ENCODE results near the gene CFLAR. TPM values are rescaled to one million over a fixed set of nuclear protein-coding genes. Genes with fewer than 3 reads are reported as not detected.
"Not testable (repeated sequence)": the region's sequence is repeated elsewhere in the genome, so short reads cannot be mapped to it uniquely, and the experiment has no call there.

The CFLAR gene
- polyA plus RNA-seq, 6 donors from 2014 or later: 12.8 to 53.3 (median 46.8) TPM

DNA sequence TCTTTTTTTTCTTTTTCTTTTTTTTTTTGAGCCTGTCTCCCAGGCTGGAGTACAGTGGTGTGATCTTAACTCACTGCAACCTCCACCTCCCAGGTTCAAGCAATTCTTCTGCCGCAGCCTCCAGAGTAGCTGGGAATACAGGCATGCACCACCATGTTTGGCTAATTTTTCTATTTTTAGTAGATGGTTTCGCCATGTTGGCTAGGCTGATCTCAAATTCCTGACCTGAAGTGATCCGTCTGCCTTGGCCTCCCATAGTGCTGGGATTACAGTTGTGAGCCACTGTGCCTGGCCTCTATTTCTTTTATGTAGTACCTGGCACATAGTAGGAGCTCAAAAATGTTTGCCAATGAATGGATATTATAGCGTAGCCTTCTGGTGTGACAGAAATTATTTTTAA is 6.8 kb upstream of the CFLAR start:
- DNase-seq: no peak
- peaks cover 12 to 15% of the 10 kb centered on the region in 2 donors for H3K36me3 Mint-ChIP-seq
- ATAC-seq (ENCODE audit: low read depth in 2 of 2): no peak
- H3K27ac Mint-ChIP-seq: no peak overlapping the region
- no peaks in the 10 kb centered on the region for H3K27me3 Mint-ChIP-seq
- no peak overlapping the region for H3K4me3 Mint-ChIP-seq
- peaks cover 8 to 14% (median 12%) of the 10 kb centered on the region in 3 donors for H3K4me1 Mint-ChIP-seq
- H3K9me3 Mint-ChIP-seq: no peaks in the 10 kb centered on the region

- DNase-seq (no peak), ATAC-seq (ENCODE audit: low read depth in 2 of 2) (no peak)
- Mint-ChIP-seq H3K27ac (no peak overlapping the region), H3K27me3 (no peaks in the 10 kb centered on the region), H3K36me3 (peaks cover 12 to 13% of the 10 kb centered on the region in 2 donors), H3K4me3 (no peak overlapping the region), H3K4me1 (peaks cover 15 to 29% (median 18%) of the 10 kb centered on the region in 3 donors), H3K9me3 (no peaks in the 10 kb centered on the region)
Observed at GRCh38 chr2:201110615-201111014, 5.3 kb upstream of the CFLAR start.

- Mint-ChIP-seq H3K27ac (no peak overlapping the region), H3K36me3 (peaks cover 8% of the 10 kb centered on the region in 2 donors), H3K9me3 (no peaks in the 10 kb centered on the region), H3K4me3 (no peak overlapping the region), H3K4me1 (peaks cover 15 to 33% (median 20%) of the 10 kb centered on the region in 3 donors), H3K27me3 (no peaks in the 10 kb centered on the region)
- no peak for ATAC-seq (ENCODE audit: low read depth in 2 of 2)
- no peak for DNase-seq
Observed at GRCh38 chr2:201111096-201111495, 4.9 kb upstream of the CFLAR start.

GRCh38 chr2:201114350-201114749 is 1.6 kb upstream of the CFLAR start:
- Mint-ChIP-seq H3K27me3 (no peaks in the 10 kb centered on the region), H3K4me3 (peak overlapping the region; percentile 84 to 100 (median 99)), H3K4me1 (peaks cover 33 to 60% (median 46%) of the 10 kb centered on the region in 3 donors), H3K27ac (peak overlapping the region in 5 of 6 donors; percentile 33 to 98 (median 69)), H3K36me3 (no peaks in the 10 kb centered on the region), H3K9me3 (no peaks in the 10 kb centered on the region)
- no peak for ATAC-seq (ENCODE audit: low read depth in 2 of 2)
- DNase-seq: no peak

DNA sequence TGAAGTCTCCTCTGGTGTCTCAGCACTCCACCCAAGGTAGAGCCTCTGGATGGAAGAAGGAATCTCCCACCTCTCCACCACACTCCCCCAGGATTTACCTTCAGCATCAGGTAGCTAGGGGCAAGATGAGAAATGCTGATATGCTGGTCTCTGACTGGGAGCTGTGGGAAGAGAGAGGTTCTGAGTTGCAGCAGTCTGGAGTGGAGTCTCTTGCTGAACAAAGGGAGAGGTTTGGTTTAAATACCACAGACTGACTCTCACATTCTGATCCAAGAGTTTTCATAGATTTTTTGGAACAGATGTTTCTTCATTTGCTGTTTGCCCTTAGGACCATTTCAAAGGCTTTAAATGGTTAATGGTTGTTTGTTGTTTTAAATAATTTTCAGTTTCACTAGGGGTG is 1.1 kb upstream of the CFLAR start:
- Mint-ChIP-seq H3K36me3 (no peaks in the 10 kb centered on the region), H3K4me1 (peaks cover 35 to 65% (median 50%) of the 10 kb centered on the region in 3 donors), H3K9me3 (no peaks in the 10 kb centered on the region), H3K27me3 (no peaks in the 10 kb centered on the region), H3K27ac (peak overlapping the region; percentile 33 to 99 (median 98)), H3K4me3 (peak overlapping the region; percentile 89 to 100 (median 99))
- no peak for DNase-seq
- ATAC-seq (ENCODE audit: low read depth in 2 of 2): no peak

DNA sequence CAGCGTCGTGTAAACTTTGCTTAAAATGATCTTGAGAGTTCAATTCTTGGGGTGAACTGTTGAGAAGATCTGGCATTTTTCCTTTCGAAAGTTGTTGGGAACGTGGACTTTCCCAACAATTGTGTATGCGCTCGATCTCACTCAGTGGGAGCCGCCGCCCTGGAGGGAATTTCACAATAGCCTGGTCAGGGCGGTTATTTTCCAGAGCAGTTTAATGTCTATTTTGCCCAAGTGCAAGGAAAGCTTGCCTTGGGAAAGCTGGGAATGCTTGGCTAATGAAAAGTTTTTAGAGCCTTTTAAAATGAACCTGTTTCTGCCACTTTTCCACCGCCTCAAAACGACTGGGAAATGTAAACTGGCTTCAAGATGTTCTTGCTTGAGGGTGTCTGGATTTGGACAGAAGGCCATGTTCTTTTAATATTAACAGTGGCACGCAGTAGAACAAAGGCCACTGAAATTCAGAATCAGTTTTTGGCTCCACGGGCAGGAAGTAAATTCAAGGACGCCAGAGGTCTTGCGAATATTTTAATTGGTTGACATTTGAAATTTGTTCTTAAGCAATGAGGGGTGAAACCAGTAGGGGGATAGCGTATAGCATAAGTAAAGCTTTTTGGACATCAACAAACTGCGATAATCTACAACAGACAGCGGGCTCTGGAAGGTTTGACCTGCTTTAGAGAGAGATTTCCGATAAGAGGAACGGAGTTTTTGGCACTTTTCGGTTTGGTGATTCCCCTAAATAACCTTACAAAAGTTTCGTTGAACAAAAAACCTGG is 1.2 kb downstream of the CFLAR start:
- peak; percentile 24 to 31 for ATAC-seq (ENCODE audit: low read depth in 2 of 2)
- Mint-ChIP-seq H3K36me3 (no peaks in the 10 kb centered on the region), H3K4me1 (peaks cover 46 to 81% (median 71%) of the 10 kb centered on the region in 3 donors), H3K27me3 (no peaks in the 10 kb centered on the region), H3K27ac (peak overlapping the region; percentile 98 to 100 (median 99)), H3K9me3 (no peaks in the 10 kb centered on the region), H3K4me3 (peak overlapping the region; percentile 89 to 100 (median 99))
- DNase-seq: peak; percentile 67

DNA sequence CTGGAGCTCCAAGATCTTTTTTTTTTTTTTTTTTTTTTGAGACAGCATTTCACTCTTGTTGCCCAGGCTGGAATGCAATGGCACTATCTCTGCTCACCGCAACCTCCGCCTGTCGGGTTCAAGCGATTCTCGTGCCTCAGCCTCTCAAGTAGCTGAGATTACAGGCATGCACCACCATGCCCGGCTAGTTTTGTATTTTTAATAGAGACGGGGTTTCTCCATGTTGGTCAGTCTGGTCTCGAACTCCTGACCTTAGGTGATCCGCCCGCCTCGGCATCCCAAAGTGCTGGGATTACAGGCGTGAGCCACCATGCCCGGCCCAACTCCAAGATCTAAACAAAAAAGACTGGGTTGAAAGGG is 1.8 kb downstream of the CFLAR start:
- ATAC-seq (ENCODE audit: low read depth in 2 of 2); H3K36me3 Mint-ChIP-seq; DNase-seq; H3K9me3 Mint-ChIP-seq; H3K27me3 Mint-ChIP-seq: not testable (repeated sequence)
- peak overlapping the region; percentile 89 to 100 (median 99) for H3K4me3 Mint-ChIP-seq
- H3K27ac Mint-ChIP-seq: peak overlapping the region; percentile 98 to 100 (median 99)
- H3K4me1 Mint-ChIP-seq: peaks cover 49 to 85% (median 77%) of the 10 kb centered on the region in 3 donors

- Mint-ChIP-seq H3K4me1 (peaks cover 48 to 89% (median 80%) of the 10 kb centered on the region in 3 donors), H3K27me3 (no peaks in the 10 kb centered on the region), H3K27ac (peak overlapping the region; percentile 98 to 100 (median 99)), H3K36me3 (no peaks in the 10 kb centered on the region), H3K9me3 (no peaks in the 10 kb centered on the region), H3K4me3 (peak overlapping the region; percentile 89 to 100 (median 99))
- DNase-seq (peak; percentile 87), ATAC-seq (ENCODE audit: low read depth in 2 of 2) (peak; percentile 64 to 71)
Observed at GRCh38 chr2:201118121-201118960, 2.4 kb downstream of the CFLAR start.

DNA sequence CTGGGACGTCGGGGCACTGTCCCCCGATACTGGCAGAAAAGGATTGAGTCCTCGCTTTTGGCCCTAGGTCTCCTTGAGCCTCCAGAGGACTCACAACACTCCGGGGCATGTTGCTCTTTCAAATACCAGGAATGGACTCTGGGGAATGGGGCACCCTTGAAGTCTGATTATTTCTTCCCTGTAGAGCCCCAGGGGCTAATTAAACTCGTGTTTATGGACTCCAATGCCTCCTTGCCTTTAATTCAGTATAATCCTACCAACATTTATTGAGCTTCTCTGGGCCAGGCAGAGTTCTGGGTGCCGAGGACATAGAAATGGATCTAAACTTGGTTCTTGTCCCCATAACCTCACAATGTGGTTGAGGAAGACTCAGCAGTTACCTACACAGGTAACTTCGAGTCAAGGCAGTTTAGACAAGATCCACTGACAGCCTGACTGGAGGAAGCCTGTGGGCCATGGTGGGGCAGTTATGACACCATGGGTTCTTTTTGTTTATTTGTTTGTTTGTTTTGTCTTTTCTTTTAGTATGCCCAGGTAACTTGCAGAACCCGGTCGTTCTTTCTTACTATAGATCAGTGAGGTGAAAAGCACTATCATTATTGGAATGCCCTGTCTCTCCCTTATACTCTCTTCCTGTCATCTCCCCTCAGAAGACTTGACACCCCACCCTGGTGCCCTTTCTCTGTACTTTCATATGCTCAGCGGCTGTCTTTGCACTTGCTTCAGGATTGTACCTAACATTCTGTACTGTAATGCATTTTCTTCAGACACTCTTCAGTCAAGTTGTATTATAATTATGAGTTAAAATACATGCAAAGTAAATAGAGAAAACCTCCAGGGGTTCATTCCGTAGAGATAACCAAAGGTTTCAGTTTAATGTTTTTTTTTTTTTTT is 3.2 kb downstream of the CFLAR start:
- peaks cover 51 to 93% (median 81%) of the 10 kb centered on the region in 3 donors for H3K4me1 Mint-ChIP-seq
- H3K36me3 Mint-ChIP-seq: no peaks in the 10 kb centered on the region
- H3K4me3 Mint-ChIP-seq: peak overlapping the region; percentile 89 to 100 (median 99)
- no peaks in the 10 kb centered on the region for H3K27me3 Mint-ChIP-seq
- DNase-seq (no peak), ATAC-seq (ENCODE audit: low read depth in 2 of 2) (peak; percentile 2 to 3)
- H3K27ac Mint-ChIP-seq: peak overlapping the region; percentile 98 to 100 (median 99)
- no peaks in the 10 kb centered on the region for H3K9me3 Mint-ChIP-seq

DNA sequence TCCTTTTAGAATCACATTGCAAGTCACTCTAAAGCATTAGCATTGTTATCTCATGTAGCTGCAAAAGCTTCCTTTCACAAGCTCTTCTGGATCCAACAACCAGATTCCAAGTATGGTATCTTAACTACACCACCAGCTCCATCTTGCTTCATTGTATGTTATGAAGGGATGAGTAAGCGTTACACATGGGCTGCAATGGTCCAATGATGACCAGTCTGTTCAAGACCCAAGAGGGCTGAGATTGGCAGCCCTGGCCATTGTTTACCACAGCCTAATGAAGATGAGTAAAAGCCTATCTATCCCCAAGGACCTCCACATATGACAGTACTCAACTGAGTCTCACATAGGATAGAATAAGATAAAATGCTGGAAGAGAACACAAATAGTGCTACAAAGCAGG is 6.3 kb downstream of the CFLAR start:
- H3K36me3 Mint-ChIP-seq: no peaks in the 10 kb centered on the region
- H3K4me1 Mint-ChIP-seq: peaks cover 61 to 97% (median 90%) of the 10 kb centered on the region in 3 donors
- no peaks in the 10 kb centered on the region for H3K27me3 Mint-ChIP-seq
- H3K27ac Mint-ChIP-seq: peak overlapping the region in 5 of 6 donors; percentile 0 to 93 (median 60)
- H3K4me3 Mint-ChIP-seq: peak overlapping the region in 5 of 8 donors; percentile 10 to 89 (median 41)
- DNase-seq (no peak), ATAC-seq (ENCODE audit: low read depth in 2 of 2) (no peak)
- H3K9me3 Mint-ChIP-seq: no peaks in the 10 kb centered on the region

DNA sequence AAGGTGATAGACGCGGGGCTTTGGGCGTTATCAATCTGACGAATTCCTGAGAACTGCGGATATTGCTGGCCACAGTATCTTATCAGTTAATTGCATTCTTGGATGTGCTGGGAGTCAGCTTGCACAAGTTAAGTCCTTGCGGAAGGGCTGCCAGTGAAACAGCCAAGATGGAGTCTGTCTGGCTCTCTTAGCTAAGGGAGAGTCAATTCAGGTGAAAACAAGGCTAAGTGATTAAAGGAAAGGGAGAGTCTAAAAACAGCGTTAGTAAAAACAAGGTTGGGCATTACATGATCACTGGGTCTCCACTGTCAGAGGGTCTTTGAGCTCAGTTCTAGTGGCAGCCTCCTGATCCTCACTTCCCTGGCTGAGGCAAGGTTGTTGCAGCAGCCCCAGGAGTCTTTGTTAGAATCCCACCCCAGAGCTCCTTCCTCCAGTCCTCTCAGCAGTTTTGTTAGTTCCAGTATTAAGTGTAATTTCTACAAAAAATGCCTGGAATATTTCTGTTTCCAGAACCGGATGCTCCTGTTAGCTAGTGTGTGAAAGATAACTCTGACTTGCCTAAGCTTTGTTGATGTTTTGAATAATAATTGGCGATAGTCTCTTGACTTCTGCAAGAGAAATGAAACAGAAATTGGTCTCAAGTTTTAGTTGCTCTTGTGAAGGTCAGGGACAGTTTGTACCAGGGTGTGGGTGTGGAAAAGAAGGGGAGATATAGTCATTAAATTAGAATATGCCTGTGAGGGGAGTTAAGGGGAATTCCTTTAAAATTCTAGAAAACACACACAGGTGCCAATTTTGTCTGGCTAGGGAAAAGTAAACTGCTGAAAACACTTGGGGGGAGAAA is 10.6 kb downstream of the CFLAR start:
- H3K4me1 Mint-ChIP-seq: peaks cover 59 to 90% (median 82%) of the 10 kb centered on the region in 3 donors
- no peaks in the 10 kb centered on the region for H3K9me3 Mint-ChIP-seq
- H3K36me3 Mint-ChIP-seq: peaks cover 0 to 5% of the 10 kb centered on the region in 2 donors
- peak overlapping the region; percentile 67 to 95 (median 90) for H3K4me3 Mint-ChIP-seq
- DNase-seq: peak; percentile 36
- no peaks in the 10 kb centered on the region for H3K27me3 Mint-ChIP-seq
- peak overlapping the region; percentile 53 to 98 (median 94) for H3K27ac Mint-ChIP-seq
- ATAC-seq (ENCODE audit: low read depth in 2 of 2): peak; percentile 35 to 44

DNA sequence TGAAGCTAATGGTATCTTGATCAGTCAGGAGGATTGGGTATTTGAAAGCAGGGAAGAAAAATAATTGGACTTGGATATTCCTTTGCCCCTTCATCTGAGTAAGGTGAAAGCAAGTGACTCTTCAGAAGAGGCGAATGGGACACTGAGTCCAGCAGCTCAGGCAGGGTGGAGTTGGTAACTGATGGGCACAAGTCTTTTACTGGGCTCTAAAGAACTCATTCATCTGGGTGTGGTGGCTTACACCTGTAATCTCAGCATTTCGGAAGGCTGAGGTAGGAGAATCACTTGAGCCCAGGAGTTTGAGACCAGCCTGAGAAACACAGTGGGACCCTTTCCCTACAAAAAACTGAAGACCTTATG is 11.2 kb downstream of the CFLAR start:
- no peak for DNase-seq
- ATAC-seq (ENCODE audit: low read depth in 2 of 2): no peak
- Mint-ChIP-seq H3K27ac (peak overlapping the region; percentile 53 to 98 (median 94)), H3K36me3 (peaks cover 0 to 5% of the 10 kb centered on the region in 2 donors), H3K27me3 (no peaks in the 10 kb centered on the region), H3K4me1 (peaks cover 63 to 90% (median 76%) of the 10 kb centered on the region in 3 donors), H3K4me3 (peak overlapping the region; percentile 67 to 95 (median 90)), H3K9me3 (no peaks in the 10 kb centered on the region)

All from naive B cell (primary cell).